Bone marrow (tissue), 2 donors: ENCODE measurements around the gene NOD2.

ENCODE experiments used
- DNase-seq, 2 donors: peaks; one replicate each; lab custom pipeline; 2025; lab: John Stamatoyannopoulos, UW

NOD2 gene

GRCh38 chr16:50717494-50717893 is 24.1 kb downstream of the NOD2 start:
- DNase-seq: no peak

GRCh38 chr16:50718061-50718760 is 24.8 kb downstream of the NOD2 start:
- DNase-seq: no peak

GRCh38 chr16:50718761-50719400 is 25.5 kb downstream of the NOD2 start:
- no peak for DNase-seq

GRCh38 chr16:50719401-50720337 is 26.3 kb downstream of the NOD2 start:
- DNase-seq: no peak

GRCh38 chr16:50721549-50722404 is 28.4 kb downstream of the NOD2 start:
- peak in 1 of 2 donors; percentile 65 for DNase-seq

GRCh38 chr16:50722405-50722737 is 29.0 kb downstream of the NOD2 start:
- DNase-seq: no peak

GRCh38 chr16:50722960-50723359 is 29.6 kb downstream of the NOD2 start:
- no peak for DNase-seq

DNA sequence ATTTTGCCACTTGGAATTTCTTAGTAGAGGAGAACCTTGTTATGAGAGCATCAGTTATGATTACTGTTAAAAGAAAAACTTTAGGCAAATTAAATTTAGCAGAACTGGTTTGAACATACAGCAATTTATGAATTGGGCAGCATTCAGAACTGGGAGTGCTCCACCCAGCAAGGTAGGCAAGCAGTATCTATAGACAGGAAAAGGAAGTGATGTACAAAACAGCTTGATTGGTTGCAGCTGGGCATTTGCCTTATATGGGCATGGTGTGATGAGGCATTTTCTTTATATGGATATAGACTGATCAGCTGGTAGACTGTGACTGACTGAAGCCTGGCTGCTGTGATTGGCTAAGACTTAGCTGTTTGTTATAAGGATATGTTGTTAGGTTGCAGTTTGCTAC is 30.9 kb downstream of the NOD2 start:
- no peak for DNase-seq

DNA sequence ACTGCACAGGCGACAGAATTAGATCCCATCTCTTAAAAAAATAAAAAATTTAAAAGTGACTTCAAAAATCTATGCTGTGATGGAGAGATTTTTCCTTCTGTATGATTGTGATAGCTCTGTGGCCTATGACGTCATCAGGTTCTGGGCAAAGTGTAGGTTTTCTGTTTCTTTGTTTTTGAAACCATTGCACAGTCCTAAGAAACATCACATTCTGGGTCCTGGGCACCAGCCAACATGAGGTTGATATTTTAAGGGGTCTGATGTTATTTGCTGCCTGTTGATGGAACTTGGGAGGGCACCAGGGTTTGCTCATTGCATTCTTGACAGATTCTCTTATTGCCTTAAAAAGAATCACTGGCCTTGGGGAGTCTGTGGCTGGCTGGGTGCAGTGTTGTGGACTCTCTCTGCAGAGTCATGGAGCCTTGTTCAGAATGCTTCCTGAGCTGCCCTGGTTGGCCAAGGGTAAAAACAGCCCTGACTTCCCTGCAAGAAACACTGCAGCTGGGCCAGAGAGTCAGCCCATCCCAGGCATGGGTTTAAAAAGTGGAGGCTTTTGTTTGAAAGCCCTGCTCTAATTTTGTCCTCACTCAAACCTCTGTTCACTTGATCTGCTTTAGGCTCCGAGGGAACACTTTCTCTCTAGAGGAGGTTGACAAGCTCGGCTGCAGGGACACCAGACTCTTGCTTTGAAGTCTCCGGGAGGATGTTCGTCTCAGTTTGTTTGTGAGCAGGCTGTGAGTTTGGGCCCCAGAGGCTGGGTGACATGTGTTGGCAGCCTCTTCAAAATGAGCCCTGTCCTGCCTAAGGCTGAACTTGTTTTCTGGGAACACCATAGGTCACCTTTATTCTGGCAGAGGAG is 38.0 kb downstream of the NOD2 start:
- no peak for DNase-seq

GRCh38 chr16:50731989-50732832 is 38.8 kb downstream of the NOD2 start:
- no peak for DNase-seq

DNA sequence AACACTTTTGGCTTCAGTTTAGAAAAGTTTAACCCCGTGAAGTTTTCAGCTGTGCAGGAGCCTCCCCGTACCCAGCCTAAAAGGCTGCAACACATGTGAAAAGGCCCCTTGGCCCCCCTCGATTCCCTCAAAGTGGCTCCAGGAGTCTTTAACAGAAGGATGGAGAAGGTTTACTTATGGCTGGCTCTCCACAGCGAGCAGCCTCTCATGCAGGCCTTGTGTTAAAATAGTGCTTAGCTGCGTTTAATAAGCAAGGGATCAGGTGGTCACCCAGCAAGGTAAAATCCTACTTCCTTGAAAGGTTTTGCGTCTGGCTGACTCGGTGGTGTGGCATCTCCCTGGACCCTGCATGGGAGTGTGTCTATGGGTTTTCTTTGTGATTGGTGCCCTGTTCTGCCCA is 40.1 kb downstream of the NOD2 start:
- no peak for DNase-seq

DNA sequence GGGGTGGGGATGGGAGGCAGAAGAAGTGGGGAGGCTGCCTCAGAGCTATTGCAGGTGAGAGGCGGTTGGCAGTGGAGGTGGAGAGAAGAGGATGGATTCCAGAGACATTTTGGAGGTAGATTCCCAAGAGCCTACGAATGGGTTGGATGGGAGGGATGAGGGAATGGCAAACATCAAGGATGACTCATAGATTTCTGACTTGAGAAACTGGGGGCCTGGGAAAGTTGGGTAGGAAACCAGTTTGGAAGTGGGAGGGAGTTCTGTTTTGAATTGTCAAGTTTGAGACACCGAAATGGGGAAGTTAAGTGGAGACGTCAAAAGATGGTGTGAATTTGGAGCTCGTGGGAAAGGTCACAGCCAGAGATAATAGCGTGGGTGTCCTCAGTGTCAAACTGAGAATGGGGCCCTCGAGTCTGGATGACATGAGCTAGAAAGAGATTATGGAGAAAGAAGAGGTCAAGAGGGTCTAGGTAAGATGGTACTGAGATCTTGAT is 42.3 kb downstream of the NOD2 start:
- peak in 1 of 2 donors; percentile 28 for DNase-seq

- DNase-seq: no peak
Measured at GRCh38 chr16:50736448-50736847, 43.0 kb downstream of the NOD2 start.

- DNase-seq: no peak
Measured at GRCh38 chr16:50737420-50737959, 44.1 kb downstream of the NOD2 start.

DNA sequence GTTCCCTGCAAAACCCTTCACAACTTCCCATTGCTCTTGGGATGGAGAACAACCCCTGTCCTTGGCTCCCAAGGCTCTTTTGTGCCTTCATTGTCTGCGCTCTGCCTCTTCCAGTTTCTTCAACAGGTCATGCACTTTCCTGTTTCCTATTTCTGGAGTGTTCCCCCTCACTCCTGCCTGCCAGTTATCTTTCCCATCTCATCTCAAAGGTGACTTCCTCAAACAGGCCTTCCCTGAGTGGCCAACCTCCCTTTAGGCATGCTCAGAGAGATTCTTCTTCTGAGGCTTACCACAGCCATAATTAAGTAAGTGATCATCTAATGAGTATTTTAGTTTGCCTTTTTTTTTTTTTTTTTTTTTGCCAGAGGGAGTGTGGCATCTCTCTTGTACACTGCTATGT is 45.6 kb downstream of the NOD2 start:
- no peak for DNase-seq

DNA sequence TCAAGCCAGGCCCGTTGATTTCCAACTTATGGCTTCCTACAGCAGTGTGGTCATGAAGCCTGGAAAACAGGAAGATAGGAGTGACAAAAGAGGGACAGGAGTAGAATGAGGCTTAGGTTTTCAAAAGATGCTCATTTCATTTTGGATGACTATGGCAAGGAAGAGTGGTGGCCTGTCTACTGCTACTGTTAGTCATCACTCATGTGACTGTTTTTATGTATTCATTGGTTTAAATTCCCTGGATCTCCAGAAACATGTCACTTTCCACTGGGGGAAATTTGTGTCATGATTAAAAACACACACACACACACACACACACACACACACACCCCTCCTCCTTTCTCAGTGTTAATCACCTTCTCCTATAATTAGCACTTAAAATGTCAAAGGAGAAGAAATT is 47.3 kb downstream of the NOD2 start:
- no peak for DNase-seq

DNA sequence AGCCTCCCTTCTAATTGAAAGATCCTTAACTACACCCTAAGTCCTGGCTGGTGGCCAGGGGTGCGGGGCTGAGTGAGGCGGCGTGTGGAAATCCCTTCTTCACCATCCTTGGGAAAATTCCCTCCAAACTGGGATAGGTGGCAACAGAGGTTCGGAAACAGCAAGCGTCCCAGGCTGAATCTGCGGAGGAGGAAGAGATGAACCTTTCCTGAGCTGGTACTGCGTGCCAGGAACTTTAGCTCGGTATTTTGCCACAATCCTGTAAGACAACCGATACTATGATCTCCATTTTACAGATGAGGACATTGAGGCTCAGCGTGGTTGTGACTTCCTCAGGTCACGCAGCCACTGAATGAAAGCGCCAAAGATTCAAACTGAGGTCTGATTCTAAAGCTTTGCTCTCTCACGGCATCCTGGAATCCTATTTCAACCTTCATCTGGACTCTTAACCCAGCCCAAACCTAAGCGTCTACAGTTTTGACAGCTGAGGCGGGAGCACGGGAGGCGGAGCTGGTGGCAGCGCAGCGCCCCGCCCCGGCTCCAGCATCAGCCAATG is 47.9 kb downstream of the NOD2 start:
- no peak for DNase-seq

DNA sequence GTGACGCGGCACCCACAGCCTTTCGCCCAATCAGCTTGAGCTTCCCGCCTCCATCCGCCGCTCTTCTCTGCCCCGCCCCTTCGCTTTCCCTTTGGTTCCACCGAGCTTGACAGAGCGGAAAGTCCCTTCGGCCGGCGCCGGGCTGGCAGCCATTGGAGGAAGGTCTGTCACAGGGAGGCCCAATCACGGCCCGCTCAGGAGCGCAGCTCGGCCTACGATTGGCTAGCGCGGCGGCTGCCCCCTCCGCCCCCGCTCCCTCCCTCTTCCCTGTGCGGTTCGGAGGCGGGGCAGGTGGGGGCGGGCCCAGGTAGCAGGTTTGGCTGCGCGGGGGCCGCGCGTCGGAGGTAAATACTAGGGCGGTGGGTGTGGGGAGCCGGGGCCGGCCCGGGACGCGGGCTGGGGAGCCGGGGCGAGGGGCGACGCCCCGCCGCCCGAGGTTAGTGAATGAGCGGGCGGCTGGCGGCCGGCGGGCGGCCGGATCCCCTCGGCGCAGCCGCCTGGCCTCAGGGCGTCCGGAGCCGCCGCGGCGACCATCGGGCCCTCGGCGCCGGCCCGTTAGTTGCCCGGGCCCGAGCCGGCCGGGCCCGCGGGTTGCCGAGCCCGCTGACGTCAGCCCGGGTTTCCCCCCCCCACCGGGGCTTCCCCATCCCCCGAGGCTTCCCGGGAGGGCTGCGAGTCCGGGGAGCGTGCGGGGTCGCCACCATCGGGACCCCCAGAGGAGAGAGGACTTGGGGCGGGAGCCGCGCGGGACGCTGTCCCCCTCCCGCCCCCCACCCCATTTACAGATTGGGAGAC is 48.6 kb downstream of the NOD2 start, which contains the start of gene CYLD:
CYLD (plus strand) TSS at position 306 of the 795 bp plus-strand sequence. CDS start 7,613 bp downstream, outside the sequence.
- DNase-seq: peak; percentile 84 to 98
